GM10266 (cell line): ENCODE results near the gene HPCAL1.

Experiments used
- DNase-seq: peaks from one replicate; pipeline ENCODE4 v3.0.0; 2012; ENCODE audit errors: extremely low spot score
- TF ChIP-seq, protein P1 (sequence below): IDR thresholded peaks from 2 replicates; pipeline ENCODE4 v1.5.1; 2012; ENCODE audit warnings: mild to moderate bottlenecking, low read depth; ENCODE audit not compliant: control insufficient read depth, insufficient read depth; ENCODE audit errors: missing control alignments

HPCAL1 gene

DNA sequence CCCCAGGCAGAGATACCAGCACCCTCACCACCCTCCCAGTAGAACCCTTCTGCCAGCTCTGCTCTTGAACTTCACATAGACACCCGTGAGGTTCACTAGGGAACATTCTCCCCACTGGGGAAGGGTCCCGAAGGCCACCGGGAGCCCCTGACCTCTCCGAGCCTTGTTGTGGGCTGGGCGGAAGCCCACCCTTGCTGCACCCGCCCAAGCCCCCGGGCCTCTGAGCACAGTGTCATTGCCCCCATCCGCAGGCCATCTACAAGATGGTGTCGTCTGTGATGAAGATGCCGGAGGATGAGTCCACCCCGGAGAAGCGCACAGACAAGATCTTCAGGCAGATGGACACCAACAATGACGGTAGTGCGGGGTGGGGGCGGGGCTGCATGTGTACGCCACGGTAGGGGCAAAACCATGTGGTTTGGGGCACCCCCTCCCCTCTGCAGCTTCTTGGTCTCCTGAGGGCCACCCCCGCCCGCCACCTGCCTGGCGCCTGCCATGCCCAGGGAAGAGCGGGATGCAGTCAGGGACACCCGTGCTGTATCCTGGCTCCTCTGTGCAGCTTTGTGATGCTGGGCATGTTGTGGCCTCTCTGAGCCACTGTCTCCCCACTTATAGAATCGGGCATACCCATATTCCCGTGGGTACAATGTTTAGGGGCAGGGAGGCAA lies 120.2 kb downstream of the HPCAL1 start:
- no peak for DNase-seq
- TF ChIP-seq, protein P1, sequence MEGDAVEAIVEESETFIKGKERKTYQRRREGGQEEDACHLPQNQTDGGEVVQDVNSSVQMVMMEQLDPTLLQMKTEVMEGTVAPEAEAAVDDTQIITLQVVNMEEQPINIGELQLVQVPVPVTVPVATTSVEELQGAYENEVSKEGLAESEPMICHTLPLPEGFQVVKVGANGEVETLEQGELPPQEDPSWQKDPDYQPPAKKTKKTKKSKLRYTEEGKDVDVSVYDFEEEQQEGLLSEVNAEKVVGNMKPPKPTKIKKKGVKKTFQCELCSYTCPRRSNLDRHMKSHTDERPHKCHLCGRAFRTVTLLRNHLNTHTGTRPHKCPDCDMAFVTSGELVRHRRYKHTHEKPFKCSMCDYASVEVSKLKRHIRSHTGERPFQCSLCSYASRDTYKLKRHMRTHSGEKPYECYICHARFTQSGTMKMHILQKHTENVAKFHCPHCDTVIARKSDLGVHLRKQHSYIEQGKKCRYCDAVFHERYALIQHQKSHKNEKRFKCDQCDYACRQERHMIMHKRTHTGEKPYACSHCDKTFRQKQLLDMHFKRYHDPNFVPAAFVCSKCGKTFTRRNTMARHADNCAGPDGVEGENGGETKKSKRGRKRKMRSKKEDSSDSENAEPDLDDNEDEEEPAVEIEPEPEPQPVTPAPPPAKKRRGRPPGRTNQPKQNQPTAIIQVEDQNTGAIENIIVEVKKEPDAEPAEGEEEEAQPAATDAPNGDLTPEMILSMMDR = no peak

DNA sequence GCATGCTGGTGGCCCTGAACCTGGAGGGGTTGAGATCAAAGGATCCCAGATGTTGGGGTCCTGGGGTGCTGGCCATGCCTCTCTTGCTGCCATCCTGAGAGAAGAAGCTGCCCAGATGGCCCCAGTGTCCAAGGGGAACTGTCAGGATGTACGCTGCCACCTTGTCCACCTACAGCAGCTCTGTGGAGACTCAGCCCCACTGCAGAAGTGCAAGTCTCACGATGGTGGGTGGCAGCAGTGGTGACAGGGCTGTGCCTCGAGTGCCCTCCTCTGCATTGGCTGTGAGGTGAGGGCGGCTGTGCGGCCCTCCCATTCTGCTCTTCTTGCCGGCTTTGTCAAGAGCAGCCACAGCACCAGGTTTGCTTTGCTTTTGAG lies 120.7 kb downstream of the HPCAL1 start:
- DNase-seq = no peak
- TF ChIP-seq, protein P1 = no peak

- TF ChIP-seq, protein P1 = no peak
These were observed 121.3 kb downstream of the HPCAL1 start for GRCh38 chr2:10424051-10424450.

DNA sequence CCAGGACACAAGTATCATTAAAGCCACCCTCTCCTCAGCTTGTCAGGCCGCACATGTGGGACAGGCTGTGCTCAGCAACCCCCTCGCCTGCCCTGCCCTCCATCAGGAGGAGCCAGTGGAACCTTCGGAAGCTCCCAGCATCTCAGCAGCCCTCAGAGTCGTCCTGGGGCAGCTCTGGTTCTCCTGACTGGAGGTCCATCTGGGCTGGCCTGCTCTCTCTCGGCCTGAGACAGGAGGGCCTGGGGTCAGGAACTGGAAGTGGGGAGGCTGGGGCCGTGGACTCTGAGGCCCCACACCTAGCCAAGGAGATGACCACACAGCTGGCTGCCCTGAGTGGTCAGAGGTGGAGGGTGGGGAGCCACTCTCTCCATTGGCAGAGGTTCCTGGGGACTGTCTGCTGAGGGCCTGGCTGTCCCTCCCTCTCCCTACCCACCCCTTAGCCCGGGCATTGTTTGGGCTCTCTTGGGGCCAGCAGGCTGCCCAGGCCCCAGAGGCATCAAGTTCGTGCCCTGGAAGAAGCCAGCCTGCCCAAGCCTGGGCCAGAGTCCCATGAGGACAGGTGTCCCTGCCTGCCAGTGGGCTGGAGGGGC lies 122.3 kb downstream of the HPCAL1 start:
- no peak for DNase-seq
- TF ChIP-seq, protein P1 = no peak

More at GRCh38 chr2:10424051-10424450, 121.3 kb downstream of the HPCAL1 start:
- DNase-seq = no peak

GRCh38 chr2:10425699-10426098 lies 123.0 kb downstream of the HPCAL1 start:
- TF ChIP-seq, protein P1 = no peak
- no peak for DNase-seq

GRCh38 chr2:10426726-10427617 lies 124.3 kb downstream of the HPCAL1 start:
- no peak for DNase-seq
- TF ChIP-seq, protein P1 = no peak
